Testis (tissue), 2 donors: ENCODE measurements around the gene SH3GL2.

Source experiments
- CTCF ChIP-seq, 3 experiments: fragments of 450-650 bp in 2 of 3; fragments of 200-600 bp in 1 of 3; sonication (generic) in 1 of 3; IDR thresholded peaks; one replicate each; pipeline ENCODE4 v1.5.1; 2016 to 2019; ENCODE audit warnings: antibody characterized with exemption in 3 of 3, mild to moderate bottlenecking in 2 of 3, moderate library complexity in 1 of 3
- POLR2A ChIP-seq: fragments of 450-650 bp; IDR thresholded peaks from one replicate; pipeline ENCODE4 v1.6.1; 2017; ENCODE audit warnings: antibody characterized with exemption, mild to moderate bottlenecking, moderate library complexity

- TF ChIP-seq CTCF (IDR thresholded peaks at IDR 0.05) (no peak), POLR2A (no peak)
Measured at GRCh38 chr9:17589771-17590170, 10.9 kb downstream of the SH3GL2 start.
